Glutamatergic neuron (in vitro differentiated cells): ENCODE results near the gene KCNH5. TPM values are rescaled to one million over a fixed set of nuclear protein-coding genes. Genes with fewer than 3 reads are reported as not detected.

Experiments used
- DNase-seq: peaks from one replicate; pipeline ENCODE4 v3.0.0; 2022
- H3K27ac Mint-ChIP-seq: one replicate; pipeline ENCODE4 v1.8.0; 2020; ENCODE audit warnings: mild to moderate bottlenecking, mixed read lengths, inconsistent platforms; ENCODE audit not compliant: unreplicated experiment
- H3K27me3 Mint-ChIP-seq: one replicate; pipeline ENCODE4 v1.8.0; 2020; ENCODE audit warnings: mild to moderate bottlenecking, moderate library complexity, mixed read lengths, inconsistent platforms; ENCODE audit not compliant: unreplicated experiment
- H3K36me3 Mint-ChIP-seq: one replicate; pipeline ENCODE4 v1.8.0; 2020; ENCODE audit warnings: mild to moderate bottlenecking, mixed read lengths, inconsistent platforms; ENCODE audit not compliant: unreplicated experiment
- H3K4me1 Mint-ChIP-seq: one replicate; pipeline ENCODE4 v1.8.0; 2020; ENCODE audit warnings: mild to moderate bottlenecking, low read depth, mixed read lengths, inconsistent platforms; ENCODE audit not compliant: unreplicated experiment
- H3K4me3 Mint-ChIP-seq: one replicate; pipeline ENCODE4 v1.8.0; 2020; ENCODE audit warnings: mild to moderate bottlenecking, mixed read lengths, inconsistent platforms; ENCODE audit not compliant: unreplicated experiment
- H3K9me3 Mint-ChIP-seq: one replicate; pipeline ENCODE4 v1.8.0; 2020; ENCODE audit warnings: mild to moderate bottlenecking, moderate library complexity, mixed read lengths, inconsistent platforms; ENCODE audit not compliant: unreplicated experiment
- total RNA-seq: library from RNA; stranded (reverse); fragmentation: NEBNext Ultra II Directional; extraction: Animal tissue kit (Norgen Biotek cat#: 25700); gene quantifications from one replicate; pipeline ENCODE4 v1.2.1, GENCODE V29; 2021; ENCODE audit not compliant: unreplicated experiment
- TF ChIP-seq, protein P1 (sequence below): fragments of 200-600 bp; sonication (generic); IDR thresholded peaks from one replicate; pipeline ENCODE4 v1.5.0; 2021; ENCODE audit not compliant: partially characterized antibody, unreplicated experiment

The KCNH5 gene
- total RNA-seq, 1 donor from 2014 or later = 0.32 TPM

DNA sequence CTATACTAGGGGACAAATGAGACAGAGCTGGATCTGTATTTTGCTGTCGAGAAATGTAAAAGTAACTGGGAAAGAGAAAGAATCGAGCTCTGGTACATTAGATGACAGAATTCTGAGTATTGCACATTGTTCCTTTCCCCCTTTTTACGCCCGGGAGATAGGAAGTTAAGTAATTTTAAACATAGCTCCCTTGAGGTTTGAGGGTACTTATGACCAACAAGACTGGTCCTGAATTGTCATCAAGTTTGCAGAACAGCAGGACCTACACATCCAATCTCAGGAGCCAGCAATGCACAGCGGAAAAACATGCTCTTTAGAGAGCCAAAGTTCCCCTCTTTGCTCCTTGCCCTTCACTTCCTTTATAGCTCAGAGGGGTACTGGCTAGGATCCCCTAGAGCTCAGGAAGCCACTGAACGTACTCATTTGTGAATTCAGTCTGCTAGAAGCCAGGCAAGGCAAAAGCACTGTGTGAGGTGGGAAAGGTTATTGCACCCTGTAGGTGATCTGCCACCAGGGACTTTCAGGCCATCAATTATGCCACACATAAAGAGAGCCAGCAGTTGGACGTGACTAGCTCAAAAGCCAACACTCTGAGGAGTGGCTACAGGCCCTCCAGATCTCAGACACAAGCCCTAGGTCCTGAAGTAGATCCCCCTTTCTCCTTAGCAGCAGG lies 333.8 kb downstream of the KCNH5 start:
- H3K27me3 Mint-ChIP-seq = no peaks in the 10 kb centered on the region
- no peak overlapping the region for H3K27ac Mint-ChIP-seq
- TF ChIP-seq, protein P1, sequence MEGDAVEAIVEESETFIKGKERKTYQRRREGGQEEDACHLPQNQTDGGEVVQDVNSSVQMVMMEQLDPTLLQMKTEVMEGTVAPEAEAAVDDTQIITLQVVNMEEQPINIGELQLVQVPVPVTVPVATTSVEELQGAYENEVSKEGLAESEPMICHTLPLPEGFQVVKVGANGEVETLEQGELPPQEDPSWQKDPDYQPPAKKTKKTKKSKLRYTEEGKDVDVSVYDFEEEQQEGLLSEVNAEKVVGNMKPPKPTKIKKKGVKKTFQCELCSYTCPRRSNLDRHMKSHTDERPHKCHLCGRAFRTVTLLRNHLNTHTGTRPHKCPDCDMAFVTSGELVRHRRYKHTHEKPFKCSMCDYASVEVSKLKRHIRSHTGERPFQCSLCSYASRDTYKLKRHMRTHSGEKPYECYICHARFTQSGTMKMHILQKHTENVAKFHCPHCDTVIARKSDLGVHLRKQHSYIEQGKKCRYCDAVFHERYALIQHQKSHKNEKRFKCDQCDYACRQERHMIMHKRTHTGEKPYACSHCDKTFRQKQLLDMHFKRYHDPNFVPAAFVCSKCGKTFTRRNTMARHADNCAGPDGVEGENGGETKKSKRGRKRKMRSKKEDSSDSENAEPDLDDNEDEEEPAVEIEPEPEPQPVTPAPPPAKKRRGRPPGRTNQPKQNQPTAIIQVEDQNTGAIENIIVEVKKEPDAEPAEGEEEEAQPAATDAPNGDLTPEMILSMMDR = no peak
- no peaks in the 10 kb centered on the region for H3K36me3 Mint-ChIP-seq
- no peak for DNase-seq
- peaks cover 5% of the 10 kb centered on the region for H3K4me1 Mint-ChIP-seq
- no peak overlapping the region for H3K4me3 Mint-ChIP-seq
- H3K9me3 Mint-ChIP-seq = peaks cover 2% of the 10 kb centered on the region

DNA sequence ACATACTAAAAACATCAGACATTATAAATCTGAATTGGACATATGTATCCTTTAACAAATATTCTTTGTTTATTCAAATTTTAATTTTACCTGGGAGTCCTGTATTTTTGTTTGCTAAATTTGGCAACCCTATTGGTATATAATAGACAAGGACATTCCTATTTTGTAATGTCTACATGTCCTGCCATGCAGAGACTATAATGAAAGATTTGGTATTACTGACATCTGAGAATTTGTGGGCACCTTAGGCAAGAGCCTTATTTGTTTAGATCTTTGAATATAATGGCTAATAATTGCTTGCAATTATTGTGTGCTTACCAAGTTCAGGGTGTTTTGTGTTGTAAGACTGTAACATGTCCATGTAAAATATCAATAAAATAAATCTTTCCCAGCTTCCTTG lies 334.4 kb downstream of the KCNH5 start:
- Mint-ChIP-seq H3K9me3 (peaks cover 2% of the 10 kb centered on the region), H3K4me1 (peaks cover 5% of the 10 kb centered on the region), H3K27ac (no peak overlapping the region), H3K36me3 (no peaks in the 10 kb centered on the region), H3K27me3 (no peaks in the 10 kb centered on the region), H3K4me3 (no peak overlapping the region)
- TF ChIP-seq, protein P1 = no peak
- DNase-seq = no peak

GRCh38 chr14:62709773-62710172 lies 335.5 kb downstream of the KCNH5 start:
- no peak for DNase-seq
- Mint-ChIP-seq H3K36me3 (no peaks in the 10 kb centered on the region), H3K27me3 (no peaks in the 10 kb centered on the region), H3K4me1 (peaks cover 5% of the 10 kb centered on the region), H3K4me3 (no peak overlapping the region), H3K27ac (no peak overlapping the region), H3K9me3 (peaks cover 2% of the 10 kb centered on the region)
- TF ChIP-seq, protein P1 = no peak

- Mint-ChIP-seq H3K27ac (no peak overlapping the region), H3K36me3 (no peaks in the 10 kb centered on the region), H3K9me3 (peaks cover 2% of the 10 kb centered on the region), H3K4me1 (peaks cover 4% of the 10 kb centered on the region), H3K27me3 (no peaks in the 10 kb centered on the region), H3K4me3 (no peak overlapping the region)
- DNase-seq = no peak
- TF ChIP-seq, protein P1 = no peak
Measured at GRCh38 chr14:62706217-62706616, 339.0 kb downstream of the KCNH5 start.

- no peak overlapping the region for H3K27ac Mint-ChIP-seq
- no peaks in the 10 kb centered on the region for H3K4me1 Mint-ChIP-seq
- H3K4me3 Mint-ChIP-seq = no peak overlapping the region
- no peak for DNase-seq
- no peaks in the 10 kb centered on the region for H3K36me3 Mint-ChIP-seq
- no peaks in the 10 kb centered on the region for H3K9me3 Mint-ChIP-seq
- TF ChIP-seq, protein P1 = no peak
- H3K27me3 Mint-ChIP-seq = no peaks in the 10 kb centered on the region
Measured at GRCh38 chr14:62697461-62697860, 347.8 kb downstream of the KCNH5 start.
